MCF 10A (cell line): ENCODE measurements around the gene PHACTR1. TPM values are rescaled to one million over a fixed set of nuclear protein-coding genes. Genes with fewer than 3 reads are reported as not detected.

ENCODE experiments used
- BruUV-seq: library from RNA; stranded (reverse); fragments of 400-500 nt; replicated peaks from 2 replicates; lab custom pipeline; 2021; lab: Mats Ljungman, UMichigan
- CTCF ChIA-PET: fragments of 300-600 bp; sonication (Branson Sonifier 250); formaldehyde crosslinking; extraction: SDS; loops from one replicate; lab custom pipeline; 2021; ENCODE audit warnings: antibody characterized with exemption, inconsistent platforms; lab: Yijun Ruan, JAX
- POLR2A ChIA-PET: fragments of 300-600, 350-650 bp; sonication (Branson Sonifier 250); formaldehyde crosslinking; extraction: SDS; loops from one replicate; lab custom pipeline; 2020; ENCODE audit warnings: antibody characterized with exemption, inconsistent platforms; lab: Yijun Ruan, JAX
- DNase-seq: peaks from one replicate; pipeline ENCODE4 v3.0.0-alpha.2; 2018; ENCODE audit not compliant: unreplicated experiment
- H3K27ac Mint-ChIP-seq: one replicate; pipeline ENCODE4 v1.8.0; 2022; ENCODE audit warnings: mild to moderate bottlenecking, low read depth, mixed read lengths; ENCODE audit not compliant: unreplicated experiment
- H3K27me3 Mint-ChIP-seq: one replicate; pipeline ENCODE4 v1.8.0; 2022; ENCODE audit warnings: mixed read lengths; ENCODE audit not compliant: insufficient read depth, unreplicated experiment
- H3K36me3 Mint-ChIP-seq: one replicate; pipeline ENCODE4 v1.8.0; 2022; ENCODE audit warnings: mild to moderate bottlenecking, moderate library complexity, mixed read lengths; ENCODE audit not compliant: insufficient read depth, unreplicated experiment
- H3K4me1 Mint-ChIP-seq: one replicate; pipeline ENCODE4 v1.8.0; 2022; ENCODE audit warnings: mixed read lengths; ENCODE audit not compliant: insufficient read depth, unreplicated experiment
- H3K4me3 Mint-ChIP-seq: one replicate; pipeline ENCODE4 v1.8.0; 2022; ENCODE audit warnings: mild to moderate bottlenecking, moderate library complexity, mixed read lengths; ENCODE audit not compliant: unreplicated experiment
- H3K9me3 Mint-ChIP-seq: one replicate; pipeline ENCODE4 v1.8.0; 2022; ENCODE audit warnings: mixed read lengths; ENCODE audit not compliant: unreplicated experiment
- CTCF ChIP-seq: fragments of 200-600 bp; IDR thresholded peaks from one replicate; pipeline ENCODE4 v1.8.0; 2022; ENCODE audit warnings: antibody characterized with exemption, mild to moderate bottlenecking; ENCODE audit not compliant: unreplicated experiment
- intact Hi-C: fragments of 100-400 bp; cut with micrococcal nuclease; formaldehyde crosslinking; loops from 2 replicates; pipeline ENCODE4 v1.14.1; 2022
- total RNA-seq: library from RNA; stranded (reverse); gene quantifications from 2 replicates; pipeline ENCODE4 v1.2.3, GENCODE V29; 2022

The PHACTR1 gene
- total RNA-seq, 1 experiment from 2014 or later: not detected

- intact Hi-C loops: no loop called here
- CTCF ChIA-PET: no interaction called here
- BruUV-seq: no TSS peak
- H3K36me3 Mint-ChIP-seq: no peaks in the 10 kb centered on the region
- H3K4me3 Mint-ChIP-seq: no peak overlapping the region
- H3K27ac Mint-ChIP-seq: no peak overlapping the region
- peaks cover 29% of the 10 kb centered on the region for H3K27me3 Mint-ChIP-seq
- TF ChIP-seq CTCF: no peak
- no peak for DNase-seq
- POLR2A ChIA-PET: no interaction called here
- no peaks in the 10 kb centered on the region for H3K9me3 Mint-ChIP-seq
- H3K4me1 Mint-ChIP-seq: no peaks in the 10 kb centered on the region
Measured at GRCh38 chr6:13071550-13072345, 355.2 kb downstream of the PHACTR1 start.

DNA sequence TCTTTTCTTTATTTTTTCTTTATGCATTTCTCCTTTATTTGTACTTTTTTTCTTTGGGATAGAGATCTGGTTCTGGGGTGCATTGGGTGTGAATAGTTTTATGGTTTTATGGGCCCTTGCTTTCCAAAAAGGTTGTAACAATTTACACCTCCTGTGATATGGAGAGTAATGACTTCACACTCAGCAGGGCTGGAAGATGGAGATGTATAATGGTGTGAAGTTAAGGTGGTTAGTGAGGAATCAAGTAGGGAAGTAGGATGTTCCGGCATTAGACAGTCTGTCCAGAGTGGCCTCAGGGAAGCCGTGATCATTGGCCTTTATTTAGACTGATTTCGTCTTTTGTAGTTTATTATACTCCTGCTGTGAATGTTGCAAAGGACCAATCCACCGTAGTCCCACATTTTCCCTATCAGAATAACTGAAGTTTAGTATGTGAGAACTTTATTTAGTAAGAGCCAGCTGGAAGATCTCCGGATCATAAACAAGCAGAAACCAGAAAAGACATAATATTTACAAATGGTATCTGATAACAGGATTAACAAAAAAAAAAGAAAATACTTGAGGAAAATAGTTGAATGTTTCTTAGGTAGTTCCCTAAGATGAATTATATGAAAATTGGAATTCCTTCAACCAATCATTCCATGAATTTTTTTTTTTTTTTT is 356.2 kb downstream of the PHACTR1 start:
- TF ChIP-seq CTCF: no peak
- no peak overlapping the region for H3K4me3 Mint-ChIP-seq
- CTCF ChIA-PET: interaction anchor here (0.6 kb wide), 1 partner anchor 260 kb away, joined by 4 read pairs; no protein-coding TSS in a partner anchor
- POLR2A ChIA-PET: no interaction called here
- H3K36me3 Mint-ChIP-seq: no peaks in the 10 kb centered on the region
- BruUV-seq: no TSS peak
- DNase-seq: no peak
- H3K4me1 Mint-ChIP-seq: no peaks in the 10 kb centered on the region
- H3K27ac Mint-ChIP-seq: no peak overlapping the region
- H3K9me3 Mint-ChIP-seq: no peaks in the 10 kb centered on the region
- intact Hi-C loops: no loop called here
- H3K27me3 Mint-ChIP-seq: peaks cover 39% of the 10 kb centered on the region

- intact Hi-C loops: no loop called here
- H3K4me1 Mint-ChIP-seq: no peaks in the 10 kb centered on the region
- H3K9me3 Mint-ChIP-seq: no peaks in the 10 kb centered on the region
- POLR2A ChIA-PET: no interaction called here
- DNase-seq: no peak
- no peaks in the 10 kb centered on the region for H3K36me3 Mint-ChIP-seq
- H3K27me3 Mint-ChIP-seq: peaks cover 47% of the 10 kb centered on the region
- H3K27ac Mint-ChIP-seq: no peak overlapping the region
- no peak for TF ChIP-seq CTCF
- CTCF ChIA-PET: no interaction called here
- no TSS peak for BruUV-seq
- H3K4me3 Mint-ChIP-seq: no peak overlapping the region
Measured at GRCh38 chr6:13074415-13075140, 358.0 kb downstream of the PHACTR1 start.
